Suprapubic skin (tissue), 4 donors: ENCODE results near the gene ARL5A. TPM values are rescaled to one million over a fixed set of nuclear protein-coding genes. Genes with fewer than 3 reads are reported as not detected.

ENCODE experiments used
- DNase-seq, 2 donors: peaks; one replicate each; pipeline ENCODE4 v3.0.0-alpha.2; 2019; ENCODE audit warnings: low spot score in 2 of 2
- H3K27ac ChIP-seq: fragments of 200-600 bp; sonication (generic); one replicate; pipeline ENCODE4 v1.5.1; 2019
- H3K27me3 ChIP-seq: fragments of 200-600 bp; sonication (generic); one replicate; pipeline ENCODE4 v1.5.1; 2019
- H3K36me3 ChIP-seq: fragments of 200-600 bp; sonication (generic); one replicate; pipeline ENCODE4 v1.5.1; 2019
- H3K4me1 ChIP-seq: fragments of 200-600 bp; sonication (generic); one replicate; pipeline ENCODE4 v1.5.1; 2019
- H3K4me3 ChIP-seq: fragments of 200-600 bp; sonication (generic); one replicate; pipeline ENCODE4 v1.5.1; 2019; ENCODE audit warnings: mild to moderate bottlenecking
- H3K9me3 ChIP-seq: fragments of 200-600 bp; sonication (generic); one replicate; pipeline ENCODE4 v1.5.1; 2019
- EP300 ChIP-seq: sonication (generic); formaldehyde crosslinking; IDR thresholded peaks from one replicate; pipeline ENCODE4 v1.6.1; 2017; ENCODE audit warnings: antibody characterized with exemption
- POLR2A ChIP-seq, 2 donors: fragments of 450-650 bp; IDR thresholded peaks; one replicate each; pipeline ENCODE4 v1.6.1; 2017; ENCODE audit warnings: antibody characterized with exemption in 2 of 2, mild to moderate bottlenecking in 2 of 2, moderate library complexity in 2 of 2
- POLR2AphosphoS5 ChIP-seq, 3 donors: sonication (generic); formaldehyde crosslinking; IDR thresholded peaks; one replicate each; pipeline ENCODE4 v1.6.1; 2017; ENCODE audit warnings: antibody characterized with exemption in 3 of 3
- WGBS: methylation state at CpG from one replicate; pipeline ENCODE4 v1.1.5; 2018; 5-methylcytosine and 5-hydroxymethylcytosine counted together
- total RNA-seq, 4 donors: library from RNA; depleted of rRNA; stranded (reverse); fragments of >200 nt; gene quantifications; one replicate each; pipeline ENCODE4 v1.1.0, GENCODE V29; 2016
- TF ChIP-seq, protein P1 (sequence below), 2 donors: fragments of 200-600 bp in 1 of 2; fragments of 450-650 bp in 1 of 2; sonication (generic) in 1 of 2; IDR thresholded peaks; one replicate each; pipeline ENCODE4 v1.5.1; 2016 to 2019; ENCODE audit warnings: antibody characterized with exemption in 2 of 2, mild to moderate bottlenecking in 1 of 2, moderate library complexity in 1 of 2

ARL5A gene
- total RNA-seq, 4 donors from 2014 or later = 76.7 to 124 (median 94.5) TPM

DNA sequence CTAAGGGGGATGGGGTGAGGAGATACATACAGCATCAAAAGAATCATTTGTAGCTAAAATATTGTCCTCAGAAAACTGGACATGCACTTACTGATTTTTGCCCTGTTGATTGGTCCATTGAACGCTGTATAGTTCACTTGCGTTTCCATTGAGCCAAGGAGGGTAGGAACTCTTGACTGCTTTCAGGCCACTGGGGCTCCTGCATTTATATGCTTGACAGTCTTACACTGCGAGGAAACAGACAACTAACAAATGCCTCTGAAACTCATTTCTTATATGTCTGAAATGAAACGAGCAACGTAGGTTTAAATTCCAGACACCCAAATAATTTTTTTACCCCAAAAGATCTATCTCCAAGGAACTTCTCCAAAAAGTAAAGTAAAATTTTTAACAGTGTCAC is 42.1 kb downstream of the ARL5A start:
- DNase-seq = no peak
- Histone ChIP-seq H3K9me3 (no peaks in the 10 kb centered on the region), H3K36me3 (peaks cover 27% of the 10 kb centered on the region), H3K4me3 (no peak overlapping the region), H3K27ac (no peak overlapping the region), H3K27me3 (no peaks in the 10 kb centered on the region), H3K4me1 (no peaks in the 10 kb centered on the region)
- TF ChIP-seq, protein P1, sequence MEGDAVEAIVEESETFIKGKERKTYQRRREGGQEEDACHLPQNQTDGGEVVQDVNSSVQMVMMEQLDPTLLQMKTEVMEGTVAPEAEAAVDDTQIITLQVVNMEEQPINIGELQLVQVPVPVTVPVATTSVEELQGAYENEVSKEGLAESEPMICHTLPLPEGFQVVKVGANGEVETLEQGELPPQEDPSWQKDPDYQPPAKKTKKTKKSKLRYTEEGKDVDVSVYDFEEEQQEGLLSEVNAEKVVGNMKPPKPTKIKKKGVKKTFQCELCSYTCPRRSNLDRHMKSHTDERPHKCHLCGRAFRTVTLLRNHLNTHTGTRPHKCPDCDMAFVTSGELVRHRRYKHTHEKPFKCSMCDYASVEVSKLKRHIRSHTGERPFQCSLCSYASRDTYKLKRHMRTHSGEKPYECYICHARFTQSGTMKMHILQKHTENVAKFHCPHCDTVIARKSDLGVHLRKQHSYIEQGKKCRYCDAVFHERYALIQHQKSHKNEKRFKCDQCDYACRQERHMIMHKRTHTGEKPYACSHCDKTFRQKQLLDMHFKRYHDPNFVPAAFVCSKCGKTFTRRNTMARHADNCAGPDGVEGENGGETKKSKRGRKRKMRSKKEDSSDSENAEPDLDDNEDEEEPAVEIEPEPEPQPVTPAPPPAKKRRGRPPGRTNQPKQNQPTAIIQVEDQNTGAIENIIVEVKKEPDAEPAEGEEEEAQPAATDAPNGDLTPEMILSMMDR (IDR thresholded peaks at IDR 0.05) = no peak
- TF ChIP-seq POLR2AphosphoS5 (IDR thresholded peaks at IDR 0.05) (no peak), EP300 (no peak), POLR2A (IDR thresholded peaks at IDR 0.05) (no peak)
- 94% methylated on average over 5 of the region's 5 CpGs for whole genome bisulfite sequencing

- H3K9me3 ChIP-seq = no peaks in the 10 kb centered on the region
- H3K27me3 ChIP-seq = no peaks in the 10 kb centered on the region
- peaks cover 33% of the 10 kb centered on the region for H3K36me3 ChIP-seq
- H3K4me1 ChIP-seq = no peaks in the 10 kb centered on the region
- no peak for DNase-seq
- H3K4me3 ChIP-seq = no peak overlapping the region
- 100% methylated on average over 2 of the region's 2 CpGs for WGBS
- no peak for TF ChIP-seq POLR2AphosphoS5 (IDR thresholded peaks at IDR 0.05)
- no peak for TF ChIP-seq EP300
- TF ChIP-seq, protein P1 (IDR thresholded peaks at IDR 0.05) = no peak
- no peak for TF ChIP-seq POLR2A (IDR thresholded peaks at IDR 0.05)
- no peak overlapping the region for H3K27ac ChIP-seq
Measured at GRCh38 chr2:151783133-151783520, 45.1 kb downstream of the ARL5A start.

DNA sequence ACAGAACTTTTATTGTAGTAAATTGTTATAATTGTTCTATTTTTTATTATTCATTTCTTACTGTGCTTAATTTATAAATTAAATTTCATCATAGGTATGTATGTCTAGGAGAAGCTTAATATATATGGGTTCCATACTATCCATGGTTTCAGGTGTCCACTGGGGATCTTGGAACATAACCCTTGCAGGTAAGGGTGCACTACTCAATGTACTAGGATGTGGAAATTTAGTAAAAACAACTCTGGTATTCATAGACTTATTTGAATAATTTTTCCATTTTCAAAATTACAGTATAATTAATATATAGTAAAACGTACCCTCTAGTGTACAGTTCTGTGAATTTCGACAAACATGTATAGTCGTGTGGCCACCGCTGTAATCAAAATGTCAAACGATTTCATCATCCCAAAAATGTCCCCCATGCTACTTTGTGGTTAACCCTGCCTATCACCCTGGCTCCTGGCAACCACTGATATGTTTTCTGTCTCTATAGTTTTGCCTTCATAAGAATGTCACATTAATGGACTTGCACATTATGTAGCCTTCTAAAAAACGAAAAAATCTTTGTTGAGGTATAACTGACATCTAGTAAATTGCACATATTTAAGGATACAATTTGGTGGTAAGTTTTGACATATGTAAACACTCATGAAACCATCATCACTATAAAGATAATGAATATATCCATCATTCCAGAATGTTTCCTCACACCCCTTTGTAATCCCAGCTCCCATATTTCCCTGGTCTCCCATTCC is 45.7 kb downstream of the ARL5A start:
- Histone ChIP-seq H3K4me3 (no peak overlapping the region), H3K36me3 (peaks cover 33% of the 10 kb centered on the region), H3K4me1 (no peaks in the 10 kb centered on the region), H3K27ac (no peak overlapping the region), H3K9me3 (no peaks in the 10 kb centered on the region), H3K27me3 (no peaks in the 10 kb centered on the region)
- TF ChIP-seq, protein P1 (IDR thresholded peaks at IDR 0.05) = no peak
- TF ChIP-seq POLR2A (IDR thresholded peaks at IDR 0.05) = no peak
- TF ChIP-seq POLR2AphosphoS5 (IDR thresholded peaks at IDR 0.05) = no peak
- no peak for TF ChIP-seq EP300
- 87% methylated on average over 6 of the region's 6 CpGs for WGBS
- no peak for DNase-seq

DNA sequence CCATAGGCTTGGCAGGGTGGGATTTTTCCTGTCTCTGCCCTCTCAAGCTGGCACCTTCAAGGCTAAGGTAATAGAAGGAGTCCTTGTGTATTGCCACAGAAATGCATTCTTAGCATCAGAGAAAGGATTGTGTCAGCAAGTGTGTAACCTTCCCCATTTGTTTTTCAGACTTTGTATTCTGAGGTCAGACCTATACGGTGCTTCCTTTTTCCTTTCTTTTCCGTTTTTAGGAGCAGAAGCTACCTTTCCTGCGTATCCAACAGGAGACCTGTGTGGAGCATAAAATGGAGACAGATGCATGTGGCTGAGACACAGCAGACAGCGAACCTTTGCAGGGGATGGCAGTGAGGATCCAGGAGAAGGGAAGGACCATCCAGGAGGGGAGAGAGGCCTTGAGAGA is 46.6 kb downstream of the ARL5A start:
- Histone ChIP-seq H3K4me3 (no peak overlapping the region), H3K27ac (no peak overlapping the region), H3K27me3 (no peaks in the 10 kb centered on the region), H3K36me3 (peaks cover 41% of the 10 kb centered on the region), H3K9me3 (no peaks in the 10 kb centered on the region), H3K4me1 (no peaks in the 10 kb centered on the region)
- TF ChIP-seq, protein P1 (IDR thresholded peaks at IDR 0.05) = no peak
- TF ChIP-seq POLR2A (IDR thresholded peaks at IDR 0.05) = no peak
- TF ChIP-seq POLR2AphosphoS5 (IDR thresholded peaks at IDR 0.05) = no peak
- no peak for TF ChIP-seq EP300
- DNase-seq = no peak
- WGBS = 93% methylated on average over 4 of the region's 4 CpGs

GRCh38 chr2:151780938-151781337 is 47.3 kb downstream of the ARL5A start:
- no peaks in the 10 kb centered on the region for H3K4me1 ChIP-seq
- no peak for DNase-seq
- H3K27me3 ChIP-seq = no peaks in the 10 kb centered on the region
- TF ChIP-seq EP300 = no peak
- TF ChIP-seq POLR2AphosphoS5 (IDR thresholded peaks at IDR 0.05) = no peak
- TF ChIP-seq, protein P1 (IDR thresholded peaks at IDR 0.05) = no peak
- no peak for TF ChIP-seq POLR2A (IDR thresholded peaks at IDR 0.05)
- H3K27ac ChIP-seq = no peak overlapping the region
- no peak overlapping the region for H3K4me3 ChIP-seq
- no peaks in the 10 kb centered on the region for H3K9me3 ChIP-seq
- peaks cover 47% of the 10 kb centered on the region for H3K36me3 ChIP-seq
